Right forelimb (tissue), 1 donor: Measurements from ENCODE around the gene SPATS1.
"Not testable (repeated sequence)": the region's sequence is repeated elsewhere in the genome, so short reads cannot be mapped to it uniquely, and the experiment has no call there.

ENCODE experiments used
- DNase-seq: peaks from one replicate; pipeline ENCODE4 v3.0.0-alpha.2; 2018

SPATS1 gene

GRCh38 chr6:44311767-44312166 is 30.7 kb upstream of the SPATS1 start:
- no peak for DNase-seq

- DNase-seq: peak; percentile 94
These were observed 29.3 kb upstream of the SPATS1 start, which contains the start of gene AARS2 for GRCh38 chr6:44312901-44313788. AARS2 (minus strand) TSS chr6:44313347; CDS start chr6:44313323, 24 bp downstream.

DNA sequence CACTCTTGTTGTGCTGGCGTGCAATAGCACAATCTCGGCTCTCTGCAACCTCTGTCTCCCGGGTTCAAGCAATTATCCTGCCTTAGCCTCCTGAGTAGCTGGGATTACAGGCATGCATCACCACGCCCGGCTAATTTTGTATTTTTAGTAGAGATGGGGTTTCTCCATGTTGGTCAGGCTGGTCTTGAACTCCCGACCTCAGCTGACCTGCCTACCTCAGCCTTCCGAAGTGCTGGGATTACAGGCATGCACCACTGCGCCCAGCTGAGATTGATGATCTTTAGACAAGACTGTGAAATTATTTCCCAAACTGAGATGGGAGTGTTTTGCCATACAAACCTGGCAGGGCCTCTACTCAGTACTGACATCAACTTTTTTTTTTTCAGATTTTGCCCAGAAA is 27.8 kb upstream of the SPATS1 start:
- DNase-seq: not testable (repeated sequence)

GRCh38 chr6:44315516-44315915 is 26.9 kb upstream of the SPATS1 start:
- no peak for DNase-seq

DNA sequence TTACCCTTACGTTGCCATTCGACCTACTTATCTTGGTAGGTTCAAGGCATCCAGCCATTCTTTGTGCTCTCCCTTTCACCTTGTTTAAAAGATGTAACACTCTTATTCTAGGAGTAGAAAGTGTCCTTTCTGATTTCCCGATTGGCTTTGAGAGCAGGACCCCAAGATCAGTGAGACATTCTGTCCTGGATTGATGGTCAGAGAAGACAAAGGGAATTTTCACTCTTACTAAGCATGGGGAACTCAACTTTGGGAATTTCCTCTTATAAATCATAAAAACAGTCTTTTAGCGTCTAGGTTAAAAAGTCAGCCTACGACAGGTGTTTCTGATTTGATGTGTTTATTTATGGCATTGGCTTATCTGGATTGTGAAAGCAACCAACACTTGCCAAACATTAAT is 26.5 kb upstream of the SPATS1 start:
- no peak for DNase-seq

DNA sequence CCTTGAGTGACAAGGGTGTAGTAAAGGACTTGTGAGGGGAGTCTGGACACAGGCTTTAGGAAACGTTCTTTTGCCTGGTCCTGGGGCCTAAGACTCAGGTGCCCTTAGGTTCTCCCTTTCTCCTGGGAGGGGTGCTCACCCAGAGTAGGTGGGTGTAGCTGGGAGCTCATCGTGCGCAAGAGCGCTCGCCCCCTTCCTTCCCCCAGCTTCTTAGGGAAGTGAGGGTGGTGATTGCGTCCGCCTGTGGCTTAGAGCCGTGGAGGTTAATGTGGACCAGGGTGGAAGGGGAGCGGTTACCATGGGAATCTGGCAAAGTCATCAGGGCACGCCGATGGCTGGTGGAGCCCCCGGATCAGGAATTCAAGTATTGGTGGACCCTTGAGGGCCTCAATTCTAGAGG is 26.0 kb upstream of the SPATS1 start:
- no peak for DNase-seq

DNA sequence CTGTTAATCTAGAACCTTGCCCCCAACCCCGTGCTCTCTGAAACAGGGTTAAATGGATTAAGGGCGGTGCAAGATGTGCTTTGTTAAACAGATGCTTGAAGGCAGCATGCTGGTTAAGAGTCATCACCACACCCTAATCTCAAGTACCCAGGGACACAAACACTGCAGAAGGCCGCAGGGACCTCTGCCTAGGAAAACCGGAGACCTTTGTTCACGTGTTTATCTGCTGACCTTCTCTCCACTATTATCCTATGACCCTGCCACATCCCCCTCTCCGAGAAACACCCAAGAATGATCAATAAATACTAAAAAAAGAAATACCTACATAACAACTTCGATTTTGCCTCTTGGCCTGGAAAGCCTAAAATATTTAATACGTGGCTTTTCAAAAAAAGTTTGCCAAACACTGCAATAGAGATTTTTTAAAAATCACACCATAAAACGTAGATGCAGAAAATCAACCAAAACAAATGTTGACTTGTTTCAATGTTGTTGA is 25.3 kb upstream of the SPATS1 start:
- DNase-seq: not testable (repeated sequence)

GRCh38 chr6:44321210-44321609 is 21.2 kb upstream of the SPATS1 start:
- no peak for DNase-seq

DNA sequence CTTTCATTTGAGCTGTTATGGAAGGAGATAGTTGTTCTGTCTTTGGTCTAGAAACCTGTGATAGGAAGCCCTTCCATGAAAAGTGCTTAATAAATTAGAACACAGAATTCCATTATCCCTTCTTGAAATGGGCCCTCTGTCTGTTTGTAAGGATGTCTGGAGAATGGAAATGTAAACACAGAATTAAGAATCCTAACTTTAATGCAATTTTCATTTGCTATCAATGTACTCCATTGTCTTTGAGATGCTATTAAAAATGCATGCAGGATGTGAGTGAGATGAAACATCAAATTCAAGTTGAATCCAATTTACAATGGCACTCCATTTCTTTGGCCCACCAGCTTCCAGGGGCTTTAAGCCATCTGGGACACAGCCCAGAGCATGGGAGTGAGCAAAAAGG is 15.4 kb upstream of the SPATS1 start:
- no peak for DNase-seq

GRCh38 chr6:44327760-44328159 is 14.7 kb upstream of the SPATS1 start:
- no peak for DNase-seq

GRCh38 chr6:44328203-44328602 is 14.2 kb upstream of the SPATS1 start:
- DNase-seq: not testable (repeated sequence)

GRCh38 chr6:44329858-44330257 is 12.6 kb upstream of the SPATS1 start:
- no peak for DNase-seq

DNA sequence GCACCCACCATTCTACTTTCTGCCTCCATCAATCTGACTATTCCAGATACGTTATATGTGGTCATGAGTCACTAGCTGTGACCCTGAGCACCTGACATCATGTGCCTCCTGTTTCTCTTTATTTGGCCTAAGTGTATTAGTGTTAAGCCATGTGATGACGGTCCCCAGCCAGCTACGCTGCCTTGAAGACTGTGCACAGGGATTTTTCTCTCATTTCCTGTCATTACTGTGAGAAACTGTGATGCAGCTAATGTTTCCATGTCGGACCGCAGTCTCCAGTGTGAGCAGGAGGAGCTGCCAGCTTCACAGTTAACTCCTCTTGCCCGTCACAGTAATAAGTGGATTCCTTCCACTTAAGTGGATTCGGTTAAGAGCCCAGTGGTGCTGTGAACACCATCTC is 9.9 kb upstream of the SPATS1 start:
- DNase-seq: no peak

GRCh38 chr6:44333273-44333919 is 9.1 kb upstream of the SPATS1 start:
- no peak for DNase-seq

DNA sequence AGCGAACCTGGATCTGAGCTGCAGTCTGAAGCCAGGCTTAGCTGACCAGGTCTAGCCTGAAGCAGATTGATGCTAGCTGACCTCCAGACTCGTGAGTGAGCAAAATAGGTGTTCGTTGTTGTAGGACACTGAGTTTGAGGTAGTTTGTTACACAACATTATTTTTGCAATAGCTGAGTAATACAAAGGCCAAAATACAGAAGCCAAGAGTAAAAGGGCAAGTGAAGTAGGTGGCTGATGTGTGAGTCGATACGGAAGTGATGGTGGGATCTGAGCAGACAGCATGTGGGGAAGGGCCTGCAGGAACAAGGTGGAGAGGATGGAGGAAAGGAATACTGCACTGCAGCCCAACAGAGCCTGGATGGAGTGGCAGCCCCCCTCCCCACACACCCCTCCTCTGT is 8.5 kb upstream of the SPATS1 start:
- no peak for DNase-seq

DNA sequence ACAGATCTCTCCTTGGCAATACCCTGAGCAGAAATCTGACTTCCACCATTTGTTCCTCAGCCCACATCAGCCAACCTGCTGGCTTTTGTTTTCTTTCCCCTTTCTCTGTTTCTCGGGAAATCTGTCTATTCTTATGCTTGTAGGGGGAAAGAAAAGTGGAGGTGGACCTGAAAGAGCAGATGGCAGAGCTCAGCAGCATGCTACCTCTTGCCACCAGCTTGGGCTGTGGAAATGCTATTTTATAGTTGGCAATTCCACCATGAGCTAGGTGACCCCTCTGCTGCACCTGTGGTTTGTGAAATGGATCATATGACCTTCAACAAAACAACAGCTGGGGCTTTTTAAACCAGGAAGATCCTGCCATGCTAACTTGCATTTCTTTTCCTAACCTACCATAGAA is 6.8 kb upstream of the SPATS1 start:
- no peak for DNase-seq

DNA sequence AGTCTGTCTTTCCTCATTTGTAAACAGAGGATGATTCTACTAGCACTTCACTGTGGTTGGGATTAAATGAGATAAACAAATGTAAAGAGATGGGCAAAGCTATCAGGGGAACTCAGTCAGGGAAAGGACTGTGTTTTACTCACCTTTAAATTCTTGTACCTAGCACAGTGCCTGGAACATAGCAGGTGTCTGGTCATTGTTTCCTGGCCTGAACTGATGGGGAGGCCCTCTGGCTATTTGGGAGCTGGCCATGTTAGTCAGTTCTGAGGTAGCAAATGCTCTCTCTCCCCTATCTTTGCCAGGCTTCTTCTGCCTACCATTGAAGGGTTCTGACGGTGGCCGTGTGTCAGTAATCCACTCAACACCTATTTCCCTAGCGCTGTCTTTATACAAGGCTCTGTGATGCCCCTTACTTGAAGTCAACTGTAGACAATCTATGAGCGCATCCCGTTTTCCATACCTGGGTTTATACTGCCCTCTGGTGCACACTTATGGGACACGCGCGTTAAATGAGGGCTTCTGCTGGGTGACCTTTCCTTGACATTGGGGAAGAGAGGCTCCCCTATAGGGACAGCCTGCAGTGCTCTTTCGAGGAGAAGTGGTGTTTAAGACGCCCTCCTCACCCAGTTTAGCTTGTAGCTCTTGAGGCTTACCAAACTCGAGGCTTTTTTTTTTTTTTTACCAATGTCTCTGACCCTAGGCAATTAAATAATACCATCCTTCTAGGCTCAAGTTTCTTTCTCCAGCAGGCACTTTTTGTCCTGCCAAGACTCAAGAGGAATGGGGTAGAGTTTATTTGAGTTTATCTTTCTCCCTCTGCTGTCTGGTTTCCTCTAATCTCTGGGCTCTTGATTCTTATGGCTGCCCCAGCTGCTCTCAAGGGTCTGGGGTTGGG is 4.0 kb upstream of the SPATS1 start:
- DNase-seq: peak; percentile 78

DNA sequence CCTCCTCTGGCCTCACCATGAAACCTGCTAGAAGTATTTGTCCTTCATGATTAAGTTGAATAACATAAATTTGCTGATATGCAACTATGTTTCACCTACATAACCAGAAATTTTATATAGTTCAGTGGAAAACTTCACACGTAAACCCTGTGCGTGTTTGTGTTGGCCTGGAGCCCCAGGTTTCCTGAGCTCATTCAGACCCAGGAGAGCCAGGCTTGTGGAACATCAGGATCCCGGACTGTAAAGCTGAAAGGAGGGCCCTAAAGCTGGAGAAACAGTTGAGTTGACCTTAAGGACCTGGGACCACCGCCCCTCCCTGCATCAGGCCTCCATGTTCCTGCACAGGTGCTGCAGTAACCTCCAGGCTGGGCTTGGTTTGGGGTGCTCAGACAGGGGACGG is 3.1 kb upstream of the SPATS1 start:
- DNase-seq: no peak

DNA sequence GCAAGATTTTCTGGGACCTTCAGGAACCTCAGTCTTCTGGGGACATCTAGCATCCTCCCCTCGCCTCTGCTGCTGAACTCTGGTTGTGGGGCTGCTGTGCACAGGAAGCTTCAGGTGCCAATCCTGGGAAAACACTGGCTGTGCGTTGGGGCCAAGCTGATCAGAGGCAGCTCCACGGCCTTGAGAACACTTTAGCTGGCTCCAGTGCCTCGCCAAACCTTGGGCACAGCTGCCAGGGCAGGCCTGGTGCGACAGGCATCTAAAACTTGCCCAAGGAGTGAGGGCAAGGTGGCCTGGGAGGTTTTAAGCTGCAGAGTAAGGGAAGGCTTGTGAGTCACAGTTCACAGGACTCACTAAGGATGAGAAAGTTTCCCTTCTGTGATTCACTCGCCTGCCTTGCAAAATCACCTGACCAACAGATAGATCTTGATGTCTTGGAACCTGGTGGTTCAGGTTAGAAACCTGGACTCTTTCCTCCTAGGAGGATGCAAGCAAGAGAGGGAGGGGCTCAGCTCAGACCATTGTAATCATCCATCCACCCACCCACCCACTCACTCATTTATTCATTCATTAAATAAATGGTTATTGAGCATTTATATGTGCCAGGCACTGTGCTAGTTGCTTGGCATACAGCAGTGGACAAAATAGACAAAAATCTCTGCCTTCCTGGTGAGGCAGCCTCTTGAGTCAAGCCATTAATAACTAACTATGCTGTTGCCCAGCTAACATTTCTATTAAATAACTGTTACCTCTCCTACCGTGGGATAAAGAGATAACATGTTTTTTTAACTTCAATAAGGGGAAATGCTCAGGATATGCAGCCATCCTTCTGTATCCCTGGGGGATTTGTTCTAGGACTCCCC is 2.5 kb upstream of the SPATS1 start:
- no peak for DNase-seq

DNA sequence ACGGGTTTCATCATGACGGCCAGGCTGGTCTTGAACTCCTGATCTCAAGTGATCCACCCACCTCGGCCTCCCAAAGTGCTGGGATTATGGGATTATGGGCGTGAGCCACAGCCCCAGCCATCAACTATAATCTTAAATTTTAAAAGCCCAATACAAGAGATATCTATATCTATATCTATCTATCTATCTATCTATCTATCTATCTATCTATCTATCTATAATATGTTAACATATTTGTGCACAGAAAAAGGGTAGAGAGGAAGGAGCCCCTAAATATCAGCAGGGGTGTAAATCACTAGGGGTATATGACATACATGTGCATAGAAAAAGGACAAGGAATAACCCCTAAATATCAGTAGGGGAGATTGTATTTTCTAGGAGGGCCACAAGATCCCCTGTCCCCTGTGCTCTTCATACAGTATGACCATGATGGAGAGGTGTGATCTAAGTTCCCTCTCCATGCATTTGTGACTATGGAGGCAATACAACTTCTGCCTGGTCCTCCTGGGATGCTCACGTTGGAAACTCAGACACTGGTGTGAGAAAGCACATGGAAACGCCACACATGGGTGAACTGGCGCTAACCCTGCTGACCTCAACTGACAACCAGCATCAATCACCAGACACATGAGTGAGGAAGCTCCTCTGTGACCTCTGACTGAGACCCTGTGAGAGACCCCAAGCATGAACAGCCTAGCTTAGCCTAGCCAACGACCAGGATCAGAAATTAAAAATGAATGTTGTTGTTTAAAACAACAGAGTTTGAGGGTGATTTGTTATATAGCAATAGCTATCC is 1.2 kb upstream of the SPATS1 start:
- no peak for DNase-seq

DNA sequence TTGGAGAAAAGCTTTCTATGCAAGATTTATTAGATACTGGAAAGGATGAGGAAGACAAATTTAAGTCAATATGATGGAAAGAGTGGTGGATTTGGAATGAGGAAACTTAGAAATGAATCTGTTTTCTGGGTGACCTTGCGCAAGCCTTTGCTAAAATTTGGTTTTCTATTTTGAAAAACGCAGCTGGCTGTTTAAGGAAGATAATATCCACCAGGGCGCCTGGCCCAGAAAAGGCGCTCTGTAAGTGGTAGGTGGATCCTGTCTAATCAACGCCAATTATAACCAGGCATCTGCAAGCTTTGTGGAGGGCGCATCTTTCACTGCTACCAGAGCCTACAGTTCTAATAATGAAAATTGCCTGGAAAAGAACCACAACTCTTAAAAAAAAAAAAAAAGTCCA is 398 bp upstream of the SPATS1 start:
- DNase-seq: no peak
